ENCODE results near the gene KLK12.
"Not testable (repeated sequence)": the region's sequence is repeated elsewhere in the genome, so short reads cannot be mapped to it uniquely, and the experiment has no call there.

DNA sequence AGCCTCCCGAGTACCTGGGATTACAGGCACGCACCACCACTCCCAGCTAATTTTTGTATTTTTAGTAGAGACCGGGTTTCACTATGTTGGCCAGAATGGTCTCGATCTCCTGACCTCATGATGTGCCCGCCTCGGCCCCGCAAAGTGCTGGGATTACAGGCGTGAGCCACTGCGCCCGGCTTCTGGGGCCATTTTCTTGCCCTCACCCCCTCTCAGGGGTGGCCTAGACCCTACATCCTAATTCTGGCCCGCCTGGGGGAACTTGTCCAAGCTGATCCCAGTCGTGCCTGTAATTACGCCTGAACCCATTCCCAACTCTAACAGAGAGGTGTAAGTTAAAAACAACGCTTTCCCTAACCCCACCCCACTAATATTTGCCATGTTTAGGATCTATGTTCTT, 50.4 kb downstream of the KLK12 start:
- TF ChIP-seq, protein P1, sequence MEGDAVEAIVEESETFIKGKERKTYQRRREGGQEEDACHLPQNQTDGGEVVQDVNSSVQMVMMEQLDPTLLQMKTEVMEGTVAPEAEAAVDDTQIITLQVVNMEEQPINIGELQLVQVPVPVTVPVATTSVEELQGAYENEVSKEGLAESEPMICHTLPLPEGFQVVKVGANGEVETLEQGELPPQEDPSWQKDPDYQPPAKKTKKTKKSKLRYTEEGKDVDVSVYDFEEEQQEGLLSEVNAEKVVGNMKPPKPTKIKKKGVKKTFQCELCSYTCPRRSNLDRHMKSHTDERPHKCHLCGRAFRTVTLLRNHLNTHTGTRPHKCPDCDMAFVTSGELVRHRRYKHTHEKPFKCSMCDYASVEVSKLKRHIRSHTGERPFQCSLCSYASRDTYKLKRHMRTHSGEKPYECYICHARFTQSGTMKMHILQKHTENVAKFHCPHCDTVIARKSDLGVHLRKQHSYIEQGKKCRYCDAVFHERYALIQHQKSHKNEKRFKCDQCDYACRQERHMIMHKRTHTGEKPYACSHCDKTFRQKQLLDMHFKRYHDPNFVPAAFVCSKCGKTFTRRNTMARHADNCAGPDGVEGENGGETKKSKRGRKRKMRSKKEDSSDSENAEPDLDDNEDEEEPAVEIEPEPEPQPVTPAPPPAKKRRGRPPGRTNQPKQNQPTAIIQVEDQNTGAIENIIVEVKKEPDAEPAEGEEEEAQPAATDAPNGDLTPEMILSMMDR (IDR thresholded peaks at IDR 0.05) = not testable (repeated sequence)
- not testable (repeated sequence) for TF ChIP-seq POLR2A (IDR thresholded peaks at IDR 0.05)
